WERI-Rb-1 (cell line): ENCODE measurements around the gene RNF146.

Experiments used
- DNase-seq: peaks from one replicate; pipeline ENCODE4 v3.0.0-alpha.2; 2020
- H3K27ac ChIP-seq: fragments of 250-450 bp; sonication (Bioruptor Pico); 2 replicates; pipeline ENCODE4 v1.5.1; 2020; ENCODE audit warnings: mild to moderate bottlenecking, moderate library complexity
- H3K27me3 ChIP-seq: fragments of 250-450 bp; sonication (Bioruptor Pico); 2 replicates; pipeline ENCODE4 v1.5.1; 2021; ENCODE audit warnings: mild to moderate bottlenecking, low read depth, moderate library complexity; ENCODE audit not compliant: insufficient read depth, severe bottlenecking
- H3K36me3 ChIP-seq: fragments of 250-450 bp; sonication (Bioruptor Pico); 2 replicates; pipeline ENCODE4 v1.5.1; 2020; ENCODE audit warnings: mild to moderate bottlenecking, moderate library complexity
- H3K4me3 ChIP-seq: 2 replicates; pipeline ENCODE4 v1.5.1; 2011; ENCODE audit warnings: low read depth, mild to moderate bottlenecking, control low read depth, low read length
- H3K9me3 ChIP-seq: fragments of 250-450 bp; sonication (Bioruptor Pico); 2 replicates; pipeline ENCODE4 v1.5.1; 2021; ENCODE audit warnings: mild to moderate bottlenecking, moderate library complexity; ENCODE audit not compliant: severe bottlenecking
- TF ChIP-seq, protein P1 (sequence below): IDR thresholded peaks from 2 replicates; pipeline ENCODE4 v1.5.1; 2011; ENCODE audit warnings: low read depth, mild to moderate bottlenecking, control low read depth, inconsistent platforms, low read length

RNF146 gene

GRCh38 chr6:127243501-127243900 is 23.2 kb upstream of the RNF146 start:
- H3K36me3 ChIP-seq: no peaks in the 10 kb centered on the region
- H3K27me3 ChIP-seq: no peaks in the 10 kb centered on the region
- TF ChIP-seq, protein P1, sequence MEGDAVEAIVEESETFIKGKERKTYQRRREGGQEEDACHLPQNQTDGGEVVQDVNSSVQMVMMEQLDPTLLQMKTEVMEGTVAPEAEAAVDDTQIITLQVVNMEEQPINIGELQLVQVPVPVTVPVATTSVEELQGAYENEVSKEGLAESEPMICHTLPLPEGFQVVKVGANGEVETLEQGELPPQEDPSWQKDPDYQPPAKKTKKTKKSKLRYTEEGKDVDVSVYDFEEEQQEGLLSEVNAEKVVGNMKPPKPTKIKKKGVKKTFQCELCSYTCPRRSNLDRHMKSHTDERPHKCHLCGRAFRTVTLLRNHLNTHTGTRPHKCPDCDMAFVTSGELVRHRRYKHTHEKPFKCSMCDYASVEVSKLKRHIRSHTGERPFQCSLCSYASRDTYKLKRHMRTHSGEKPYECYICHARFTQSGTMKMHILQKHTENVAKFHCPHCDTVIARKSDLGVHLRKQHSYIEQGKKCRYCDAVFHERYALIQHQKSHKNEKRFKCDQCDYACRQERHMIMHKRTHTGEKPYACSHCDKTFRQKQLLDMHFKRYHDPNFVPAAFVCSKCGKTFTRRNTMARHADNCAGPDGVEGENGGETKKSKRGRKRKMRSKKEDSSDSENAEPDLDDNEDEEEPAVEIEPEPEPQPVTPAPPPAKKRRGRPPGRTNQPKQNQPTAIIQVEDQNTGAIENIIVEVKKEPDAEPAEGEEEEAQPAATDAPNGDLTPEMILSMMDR: no peak
- no peak overlapping the region for H3K27ac ChIP-seq
- H3K4me3 ChIP-seq: no peak overlapping the region
- DNase-seq: no peak
- H3K9me3 ChIP-seq: no peaks in the 10 kb centered on the region

GRCh38 chr6:127247114-127248096 is 19.3 kb upstream of the RNF146 start:
- H3K27me3 ChIP-seq: no peaks in the 10 kb centered on the region
- no peak overlapping the region for H3K27ac ChIP-seq
- no peaks in the 10 kb centered on the region for H3K9me3 ChIP-seq
- H3K36me3 ChIP-seq: no peaks in the 10 kb centered on the region
- no peak for DNase-seq
- H3K4me3 ChIP-seq: no peak overlapping the region
- TF ChIP-seq, protein P1: no peak

DNA sequence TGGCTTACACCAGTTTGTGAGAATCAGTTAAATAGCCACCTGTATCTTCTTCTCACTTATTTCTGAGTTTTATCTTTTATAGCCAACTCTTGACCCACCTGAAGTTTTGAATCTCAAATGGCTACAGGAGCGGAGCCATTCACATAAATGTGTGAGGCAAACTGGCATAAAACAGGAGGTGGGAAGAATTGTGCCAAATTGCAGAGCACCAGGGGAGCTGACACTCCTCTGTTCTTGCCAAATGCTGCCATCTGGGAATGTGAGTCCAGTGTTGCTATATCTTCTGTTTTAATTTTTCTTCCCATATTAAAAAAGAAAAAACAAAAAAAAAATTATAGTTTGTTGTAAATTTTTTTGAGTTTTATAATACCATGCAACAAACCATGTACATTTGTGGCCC is 17.0 kb upstream of the RNF146 start:
- H3K9me3 ChIP-seq: no peaks in the 10 kb centered on the region
- DNase-seq: no peak
- no peak overlapping the region for H3K4me3 ChIP-seq

DNA sequence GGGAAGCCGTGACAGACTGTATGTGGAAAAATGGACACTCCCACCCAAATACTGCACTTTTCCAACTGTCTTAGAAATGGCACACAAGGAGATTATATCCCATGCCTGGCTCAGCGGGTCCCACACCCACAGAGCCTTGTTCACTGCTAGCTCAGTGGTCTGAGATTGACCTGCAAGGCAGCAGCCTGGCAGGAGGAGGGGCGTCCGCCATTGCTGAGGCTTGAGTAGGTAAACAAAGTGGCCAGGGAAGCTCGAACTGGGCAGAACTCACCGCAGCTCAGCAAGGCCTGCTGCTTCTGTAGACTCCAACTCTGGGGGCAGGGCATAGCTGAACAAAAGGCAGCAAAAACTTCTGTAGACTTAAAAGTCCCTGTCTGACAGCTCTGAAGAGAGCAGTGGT is 11.4 kb upstream of the RNF146 start:
- TF ChIP-seq, protein P1: no peak
- no peak overlapping the region for H3K4me3 ChIP-seq
- no peaks in the 10 kb centered on the region for H3K36me3 ChIP-seq
- no peak for DNase-seq
- H3K27me3 ChIP-seq: no peaks in the 10 kb centered on the region
- no peak overlapping the region for H3K27ac ChIP-seq
- no peaks in the 10 kb centered on the region for H3K9me3 ChIP-seq

More for the DNA sequence above, 17.0 kb upstream of the RNF146 start:
- H3K27ac ChIP-seq: no peak overlapping the region
- H3K27me3 ChIP-seq: no peaks in the 10 kb centered on the region
- no peaks in the 10 kb centered on the region for H3K36me3 ChIP-seq
- TF ChIP-seq, protein P1: no peak

- no peak overlapping the region for H3K4me3 ChIP-seq
- no peak overlapping the region for H3K27ac ChIP-seq
- no peaks in the 10 kb centered on the region for H3K27me3 ChIP-seq
- no peak for DNase-seq
- TF ChIP-seq, protein P1: no peak
- no peaks in the 10 kb centered on the region for H3K9me3 ChIP-seq
- peaks cover 3% of the 10 kb centered on the region for H3K36me3 ChIP-seq
Observed at GRCh38 chr6:127262896-127263295, 3.8 kb upstream of the RNF146 start.

DNA sequence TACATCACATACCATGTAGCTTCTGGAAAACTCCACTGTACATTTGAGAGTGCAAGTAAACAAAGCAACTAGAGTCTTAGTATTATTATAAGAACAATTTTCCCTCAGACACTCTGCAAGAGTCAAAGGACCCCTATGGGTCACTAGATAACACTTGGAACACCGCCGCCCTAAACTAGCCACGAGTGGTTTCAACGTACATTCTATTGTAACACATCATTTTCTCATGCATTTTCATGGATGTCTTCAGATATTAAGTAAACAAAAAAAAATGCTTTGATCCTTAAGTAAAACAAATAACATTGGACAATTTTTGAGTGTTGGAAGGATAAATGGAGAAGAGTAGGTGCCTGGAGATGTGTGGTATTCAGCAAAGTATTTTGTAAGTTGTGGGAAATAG is 3.2 kb upstream of the RNF146 start:
- DNase-seq: no peak
- Histone ChIP-seq H3K9me3 (no peaks in the 10 kb centered on the region), H3K36me3 (peaks cover 3% of the 10 kb centered on the region), H3K27ac (no peak overlapping the region), H3K4me3 (no peak overlapping the region), H3K27me3 (no peaks in the 10 kb centered on the region)
- TF ChIP-seq, protein P1: no peak
